ENCODE data around the gene NF1. TPM values are rescaled to one million over a fixed set of nuclear protein-coding genes. Genes with fewer than 3 reads are reported as not detected.

NF1 gene
- total RNA-seq, 1 donor from 2014 or later, result 66.7 TPM

DNA sequence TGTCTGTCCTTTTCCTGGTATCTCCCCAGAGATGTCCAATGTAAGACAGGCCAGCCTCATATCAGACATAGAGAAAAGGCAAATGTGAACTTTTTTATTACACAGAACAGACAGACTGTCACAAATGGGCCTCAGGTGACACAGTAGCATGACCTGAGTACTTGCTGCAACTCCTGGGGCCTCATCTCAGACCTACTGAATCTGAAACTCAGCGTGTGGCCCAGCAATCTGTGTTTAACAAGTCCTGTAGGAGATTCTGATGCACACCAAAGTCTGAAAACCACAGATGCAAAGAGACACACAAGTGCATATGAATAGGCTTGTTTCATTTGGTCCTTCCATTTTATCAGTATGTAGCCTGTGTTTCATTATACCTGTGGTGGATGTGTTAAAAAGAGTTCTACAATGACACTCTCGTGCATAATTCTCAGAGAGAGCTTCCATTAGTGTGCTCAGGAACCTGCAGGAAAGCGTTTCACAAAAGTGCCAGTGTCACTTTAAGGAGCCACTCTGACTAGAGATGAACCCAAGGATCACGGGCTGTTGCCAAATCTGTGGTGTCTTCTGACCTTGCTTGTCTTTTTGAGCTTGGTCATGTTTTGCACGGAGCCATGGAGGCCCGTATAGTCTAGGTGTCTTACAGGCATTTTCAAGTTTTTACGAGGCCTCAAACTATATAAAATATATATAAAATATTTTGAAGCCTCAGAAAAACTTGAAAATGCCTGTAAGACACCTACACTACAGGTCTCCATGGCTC, 33.8 kb upstream of the NF1 start:
- TF ChIP-seq, protein P1, sequence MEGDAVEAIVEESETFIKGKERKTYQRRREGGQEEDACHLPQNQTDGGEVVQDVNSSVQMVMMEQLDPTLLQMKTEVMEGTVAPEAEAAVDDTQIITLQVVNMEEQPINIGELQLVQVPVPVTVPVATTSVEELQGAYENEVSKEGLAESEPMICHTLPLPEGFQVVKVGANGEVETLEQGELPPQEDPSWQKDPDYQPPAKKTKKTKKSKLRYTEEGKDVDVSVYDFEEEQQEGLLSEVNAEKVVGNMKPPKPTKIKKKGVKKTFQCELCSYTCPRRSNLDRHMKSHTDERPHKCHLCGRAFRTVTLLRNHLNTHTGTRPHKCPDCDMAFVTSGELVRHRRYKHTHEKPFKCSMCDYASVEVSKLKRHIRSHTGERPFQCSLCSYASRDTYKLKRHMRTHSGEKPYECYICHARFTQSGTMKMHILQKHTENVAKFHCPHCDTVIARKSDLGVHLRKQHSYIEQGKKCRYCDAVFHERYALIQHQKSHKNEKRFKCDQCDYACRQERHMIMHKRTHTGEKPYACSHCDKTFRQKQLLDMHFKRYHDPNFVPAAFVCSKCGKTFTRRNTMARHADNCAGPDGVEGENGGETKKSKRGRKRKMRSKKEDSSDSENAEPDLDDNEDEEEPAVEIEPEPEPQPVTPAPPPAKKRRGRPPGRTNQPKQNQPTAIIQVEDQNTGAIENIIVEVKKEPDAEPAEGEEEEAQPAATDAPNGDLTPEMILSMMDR (IDR thresholded peaks at IDR 0.05), result no peak
- H3K9me3 Mint-ChIP-seq (ENCODE audit: unreplicated experiment), result no peaks in the 10 kb centered on the region
- no peak overlapping the region for H3K27ac Mint-ChIP-seq (ENCODE audit: unreplicated experiment)
- no peak overlapping the region for H3K4me3 Mint-ChIP-seq (ENCODE audit: unreplicated experiment)
- peaks cover 3% of the 10 kb centered on the region for H3K27me3 Mint-ChIP-seq (ENCODE audit: unreplicated experiment)
- H3K4me1 Mint-ChIP-seq (ENCODE audit: unreplicated experiment), result no peaks in the 10 kb centered on the region
- DNase-seq (ENCODE audit: extremely low spot score, unreplicated experiment), result peak; percentile 32
- peaks cover 2% of the 10 kb centered on the region for H3K36me3 Mint-ChIP-seq (ENCODE audit: unreplicated experiment)

DNA sequence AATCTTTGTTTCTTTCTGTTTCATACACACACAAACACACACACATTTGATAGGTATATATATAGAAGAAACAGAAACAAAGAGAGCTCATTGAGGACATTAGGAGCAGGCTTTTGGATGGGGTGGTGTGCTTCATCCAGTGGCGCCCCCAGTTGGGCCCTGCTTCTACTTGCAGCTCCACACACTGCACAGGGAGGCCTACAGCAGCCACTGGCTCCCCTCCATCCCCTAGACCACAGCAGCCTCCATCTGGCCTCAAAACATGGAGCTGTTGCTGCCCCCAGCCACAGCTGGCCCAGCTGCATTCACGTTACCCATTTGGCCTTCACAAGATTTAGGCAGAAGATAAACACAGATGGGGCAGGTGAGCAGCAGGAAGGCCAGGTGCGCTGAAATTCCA, 33.1 kb upstream of the NF1 start:
- Mint-ChIP-seq H3K4me3 (ENCODE audit: unreplicated experiment) (no peak overlapping the region), H3K27ac (ENCODE audit: unreplicated experiment) (no peak overlapping the region), H3K27me3 (ENCODE audit: unreplicated experiment) (peaks cover 3% of the 10 kb centered on the region), H3K4me1 (ENCODE audit: unreplicated experiment) (no peaks in the 10 kb centered on the region), H3K36me3 (ENCODE audit: unreplicated experiment) (peaks cover 2% of the 10 kb centered on the region), H3K9me3 (ENCODE audit: unreplicated experiment) (no peaks in the 10 kb centered on the region)
- TF ChIP-seq, protein P1 (IDR thresholded peaks at IDR 0.05), result no peak
- peak; percentile 44 for DNase-seq (ENCODE audit: extremely low spot score, unreplicated experiment)

DNA sequence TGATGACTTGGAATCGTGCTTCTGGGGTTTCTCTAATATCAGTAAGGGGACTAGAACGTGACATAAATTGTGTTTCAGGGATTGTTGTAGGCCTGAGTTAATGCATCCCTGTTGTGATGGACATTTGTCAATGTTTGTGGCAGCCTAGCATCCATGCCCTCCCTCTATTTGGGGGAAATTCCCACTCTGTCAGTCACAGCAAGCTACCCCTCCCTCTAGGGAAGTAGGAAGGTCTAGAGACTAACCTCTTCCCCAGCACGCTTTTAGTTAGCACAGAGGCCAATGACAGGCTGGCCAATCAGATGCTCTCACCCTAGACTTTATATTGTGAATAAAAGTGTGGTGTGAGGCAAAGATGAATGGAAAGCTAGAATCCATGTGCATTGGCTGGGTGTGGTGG, 32.4 kb upstream of the NF1 start:
- peaks cover 3% of the 10 kb centered on the region for H3K27me3 Mint-ChIP-seq (ENCODE audit: unreplicated experiment)
- peaks cover under 1% of the 10 kb centered on the region for H3K4me1 Mint-ChIP-seq (ENCODE audit: unreplicated experiment)
- no peak for DNase-seq (ENCODE audit: extremely low spot score, unreplicated experiment)
- H3K27ac Mint-ChIP-seq (ENCODE audit: unreplicated experiment), result no peak overlapping the region
- TF ChIP-seq, protein P1 (IDR thresholded peaks at IDR 0.05), result no peak
- no peak overlapping the region for H3K4me3 Mint-ChIP-seq (ENCODE audit: unreplicated experiment)
- peaks cover 2% of the 10 kb centered on the region for H3K36me3 Mint-ChIP-seq (ENCODE audit: unreplicated experiment)
- no peaks in the 10 kb centered on the region for H3K9me3 Mint-ChIP-seq (ENCODE audit: unreplicated experiment)

DNA sequence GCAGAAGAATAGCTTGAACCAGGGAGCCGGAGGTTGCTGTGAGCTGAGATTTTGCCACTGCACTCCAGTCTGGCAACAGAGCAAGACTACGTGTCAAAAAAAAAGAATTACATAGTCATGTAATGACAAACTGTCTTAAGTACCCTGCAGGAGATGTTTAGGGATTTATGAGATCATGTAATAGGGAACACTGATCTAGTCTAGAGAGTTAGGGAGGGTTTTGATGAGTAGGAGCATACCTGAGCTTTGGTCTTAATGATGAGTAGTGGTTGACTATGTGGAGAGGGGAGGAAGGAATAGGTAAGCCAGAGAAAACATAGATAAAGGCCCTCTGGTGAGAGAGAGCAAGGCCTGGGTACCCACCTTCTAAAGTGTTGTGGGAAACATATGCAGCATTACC, 30.1 kb upstream of the NF1 start:
- no peak overlapping the region for H3K27ac Mint-ChIP-seq (ENCODE audit: unreplicated experiment)
- H3K27me3 Mint-ChIP-seq (ENCODE audit: unreplicated experiment), result peaks cover 3% of the 10 kb centered on the region
- H3K36me3 Mint-ChIP-seq (ENCODE audit: unreplicated experiment), result peaks cover 2% of the 10 kb centered on the region

DNA sequence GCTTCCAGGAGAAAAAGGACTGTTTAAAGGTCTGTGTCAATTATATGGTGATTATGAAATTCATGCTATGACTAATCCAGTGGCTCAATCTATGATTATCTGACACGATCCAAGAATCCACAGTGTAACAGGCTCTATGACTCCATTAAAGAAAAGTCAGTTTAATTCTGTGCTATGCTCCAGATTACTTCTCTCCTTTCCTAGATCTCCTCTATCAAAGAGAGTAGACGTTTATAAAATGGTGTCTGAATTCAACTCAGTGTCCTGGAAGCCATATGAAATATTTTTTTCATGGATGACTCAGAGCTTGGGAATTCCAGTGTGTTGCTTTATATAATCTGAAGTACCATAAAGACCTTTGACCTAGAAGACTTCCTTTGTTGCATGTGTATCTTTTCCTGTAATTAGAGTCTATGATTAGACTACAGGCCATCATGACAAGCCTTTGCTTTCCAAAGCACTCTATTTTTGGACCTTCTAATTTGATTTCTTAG, 27.0 kb upstream of the NF1 start:
- DNase-seq (ENCODE audit: extremely low spot score, unreplicated experiment), result no peak
- no peaks in the 10 kb centered on the region for H3K9me3 Mint-ChIP-seq (ENCODE audit: unreplicated experiment)
- H3K4me1 Mint-ChIP-seq (ENCODE audit: unreplicated experiment), result peaks cover 17% of the 10 kb centered on the region
- H3K4me3 Mint-ChIP-seq (ENCODE audit: unreplicated experiment), result no peak overlapping the region
- peaks cover 2% of the 10 kb centered on the region for H3K36me3 Mint-ChIP-seq (ENCODE audit: unreplicated experiment)
- H3K27me3 Mint-ChIP-seq (ENCODE audit: unreplicated experiment), result peaks cover 3% of the 10 kb centered on the region
- H3K27ac Mint-ChIP-seq (ENCODE audit: unreplicated experiment), result peak overlapping the region; percentile 68
- TF ChIP-seq, protein P1 (IDR thresholded peaks at IDR 0.05), result no peak

More for the DNA sequence above, 30.1 kb upstream of the NF1 start:
- peaks cover 10% of the 10 kb centered on the region for H3K4me1 Mint-ChIP-seq (ENCODE audit: unreplicated experiment)
- TF ChIP-seq, protein P1 (IDR thresholded peaks at IDR 0.05), result no peak
- DNase-seq (ENCODE audit: extremely low spot score, unreplicated experiment), result no peak
- H3K9me3 Mint-ChIP-seq (ENCODE audit: unreplicated experiment), result no peaks in the 10 kb centered on the region
- no peak overlapping the region for H3K4me3 Mint-ChIP-seq (ENCODE audit: unreplicated experiment)

Data from osteocyte (in vitro differentiated cells).